Measurements from ENCODE around the gene S100A9.

Gene S100A9

GRCh38 chr1:153362187-153362775, 4.6 kb downstream of the S100A9 start:
- TF ChIP-seq, protein P1, sequence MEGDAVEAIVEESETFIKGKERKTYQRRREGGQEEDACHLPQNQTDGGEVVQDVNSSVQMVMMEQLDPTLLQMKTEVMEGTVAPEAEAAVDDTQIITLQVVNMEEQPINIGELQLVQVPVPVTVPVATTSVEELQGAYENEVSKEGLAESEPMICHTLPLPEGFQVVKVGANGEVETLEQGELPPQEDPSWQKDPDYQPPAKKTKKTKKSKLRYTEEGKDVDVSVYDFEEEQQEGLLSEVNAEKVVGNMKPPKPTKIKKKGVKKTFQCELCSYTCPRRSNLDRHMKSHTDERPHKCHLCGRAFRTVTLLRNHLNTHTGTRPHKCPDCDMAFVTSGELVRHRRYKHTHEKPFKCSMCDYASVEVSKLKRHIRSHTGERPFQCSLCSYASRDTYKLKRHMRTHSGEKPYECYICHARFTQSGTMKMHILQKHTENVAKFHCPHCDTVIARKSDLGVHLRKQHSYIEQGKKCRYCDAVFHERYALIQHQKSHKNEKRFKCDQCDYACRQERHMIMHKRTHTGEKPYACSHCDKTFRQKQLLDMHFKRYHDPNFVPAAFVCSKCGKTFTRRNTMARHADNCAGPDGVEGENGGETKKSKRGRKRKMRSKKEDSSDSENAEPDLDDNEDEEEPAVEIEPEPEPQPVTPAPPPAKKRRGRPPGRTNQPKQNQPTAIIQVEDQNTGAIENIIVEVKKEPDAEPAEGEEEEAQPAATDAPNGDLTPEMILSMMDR (IDR thresholded peaks at IDR 0.05; ENCODE audit: extremely low read depth, insufficient read depth, missing control alignments), result no peak
- in situ Hi-C loops (cut with MboI; ENCODE audit: low pct_unique_long_range_greater_than_20kb, low sequenced_read_pairs, unreplicated experiment), result loop anchor here (10.0 kb wide), 1 partner anchor 123 kb away; no protein-coding TSS in a partner anchor

GRCh38 chr1:153363641-153364040, 6.0 kb downstream of the S100A9 start:
- in situ Hi-C loops (cut with MboI; ENCODE audit: low pct_unique_long_range_greater_than_20kb, low sequenced_read_pairs, unreplicated experiment), result loop anchor here (10.0 kb wide), 1 partner anchor 121 kb away; no protein-coding TSS in a partner anchor
- DNase-seq (ENCODE audit: low spot score), result no peak
- TF ChIP-seq, protein P1 (IDR thresholded peaks at IDR 0.05; ENCODE audit: extremely low read depth, insufficient read depth, missing control alignments), result no peak

More at GRCh38 chr1:153362187-153362775, 4.6 kb downstream of the S100A9 start:
- DNase-seq (ENCODE audit: low spot score), result no peak

GRCh38 chr1:153364156-153364555, 6.5 kb downstream of the S100A9 start:
- in situ Hi-C loops (cut with MboI; ENCODE audit: low pct_unique_long_range_greater_than_20kb, low sequenced_read_pairs, unreplicated experiment), result loop anchor here (10.0 kb wide), 1 partner anchor 121 kb away; no protein-coding TSS in a partner anchor
- TF ChIP-seq, protein P1 (IDR thresholded peaks at IDR 0.05; ENCODE audit: extremely low read depth, insufficient read depth, missing control alignments), result no peak
- DNase-seq (ENCODE audit: low spot score), result no peak

- TF ChIP-seq, protein P1 (IDR thresholded peaks at IDR 0.05; ENCODE audit: extremely low read depth, insufficient read depth, missing control alignments), result no peak
- in situ Hi-C loops (cut with MboI; ENCODE audit: low pct_unique_long_range_greater_than_20kb, low sequenced_read_pairs, unreplicated experiment), result loop anchor here (10.0 kb wide), 1 partner anchor 120 kb away; no protein-coding TSS in a partner anchor
- no peak for DNase-seq (ENCODE audit: low spot score)
Measured at GRCh38 chr1:153364766-153365666, 7.4 kb downstream of the S100A9 start.

- TF ChIP-seq, protein P1 (IDR thresholded peaks at IDR 0.05; ENCODE audit: extremely low read depth, insufficient read depth, missing control alignments), result no peak
- in situ Hi-C loops (cut with MboI; ENCODE audit: low pct_unique_long_range_greater_than_20kb, low sequenced_read_pairs, unreplicated experiment), result loop anchor here (10.0 kb wide), 1 partner anchor 119 kb away; no protein-coding TSS in a partner anchor
- no peak for DNase-seq (ENCODE audit: low spot score)
Measured at GRCh38 chr1:153365696-153366095, 8.0 kb downstream of the S100A9 start.

DNA sequence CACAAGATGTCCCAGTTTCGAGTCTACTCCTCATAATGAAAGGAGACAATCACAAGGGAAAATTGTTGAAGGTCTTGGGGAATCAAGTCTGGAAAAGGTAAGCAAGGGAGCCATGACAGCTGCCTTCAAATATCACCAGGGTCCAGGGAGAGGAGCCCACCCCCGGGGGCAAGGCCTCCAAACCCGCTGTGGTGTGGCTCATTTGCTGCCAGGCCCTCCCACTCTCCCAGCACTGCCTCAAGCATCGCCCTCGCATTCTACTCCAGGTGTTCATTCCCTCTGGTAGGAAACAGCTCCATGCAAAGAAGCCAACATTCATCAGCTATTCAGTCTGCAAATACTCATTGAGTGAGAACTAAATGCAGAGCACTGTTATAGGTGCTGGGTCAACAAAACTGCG, 8.6 kb downstream of the S100A9 start:
- TF ChIP-seq, protein P1 (IDR thresholded peaks at IDR 0.05; ENCODE audit: extremely low read depth, insufficient read depth, missing control alignments), result no peak
- in situ Hi-C loops (cut with MboI; ENCODE audit: low pct_unique_long_range_greater_than_20kb, low sequenced_read_pairs, unreplicated experiment), result loop anchor here (10.0 kb wide), 1 partner anchor 119 kb away; no protein-coding TSS in a partner anchor
- DNase-seq (ENCODE audit: low spot score), result no peak
